Smooth muscle cell (in vitro differentiated cells): ENCODE results near the gene COBL. TPM values are rescaled to one million over a fixed set of nuclear protein-coding genes. Genes with fewer than 3 reads are reported as not detected.

Experiments
- DNase-seq: peaks from one replicate; lab custom pipeline; 2025; ENCODE audit not compliant: unreplicated experiment; lab: John Stamatoyannopoulos, UW
- H2AFZ ChIP-seq: fragments of 200-600 bp; sonication (generic); 2 replicates; pipeline ENCODE4 v1.6.0; 2016; ENCODE audit warnings: antibody characterized with exemption, low read depth, mild to moderate bottlenecking
- H3F3A ChIP-seq: fragments of 200-600 bp; sonication (generic); 2 replicates; pipeline ENCODE4 v1.6.0; 2017; ENCODE audit warnings: antibody characterized with exemption, low read depth
- H3K27ac ChIP-seq: fragments of 200-600 bp; sonication (generic); 2 replicates; pipeline ENCODE4 v1.5.1; 2016; ENCODE audit warnings: low read depth, mild to moderate bottlenecking
- H3K27me3 ChIP-seq: fragments of 200-600 bp; sonication (generic); 2 replicates; pipeline ENCODE4 v1.6.1; 2016; ENCODE audit warnings: low read depth, mild to moderate bottlenecking
- H3K36me3 ChIP-seq: fragments of 200-600 bp; sonication (generic); 2 replicates; pipeline ENCODE4 v1.5.1; 2016; ENCODE audit warnings: low read depth
- H3K4me1 ChIP-seq: fragments of 200-600 bp; sonication (generic); 2 replicates; pipeline ENCODE4 v1.5.1; 2016; ENCODE audit warnings: low read depth
- H3K4me2 ChIP-seq: fragments of 200-600 bp; sonication (generic); 2 replicates; pipeline ENCODE4 v1.6.0; 2016; ENCODE audit warnings: mild to moderate bottlenecking
- H3K4me3 ChIP-seq: fragments of 200-600 bp; sonication (generic); 2 replicates; pipeline ENCODE4 v1.5.1; 2016; ENCODE audit warnings: mild to moderate bottlenecking
- H3K79me2 ChIP-seq: fragments of 200-600 bp; sonication (generic); 2 replicates; pipeline ENCODE4 v1.6.0; 2016; ENCODE audit warnings: low read depth, mild to moderate bottlenecking
- H3K9ac ChIP-seq: fragments of 200-600 bp; sonication (generic); 2 replicates; pipeline ENCODE4 v1.6.0; 2016; ENCODE audit warnings: low read depth
- H3K9me3 ChIP-seq: fragments of 200-600 bp; sonication (generic); replicated peaks from 2 replicates; pipeline ENCODE4 v1.5.1; 2016; ENCODE audit warnings: low read depth
- H4K20me1 ChIP-seq: fragments of 200-600 bp; sonication (generic); 2 replicates; pipeline ENCODE4 v1.6.0; 2016; ENCODE audit warnings: low read depth
- WGBS: methylation state at CpG from one replicate; pipeline ENCODE4 v1.1.7; 2016; ENCODE audit warnings: low lambda C conversion rate; 5-methylcytosine and 5-hydroxymethylcytosine counted together
- polyA plus RNA-seq: library from polyadenylated mRNA; unstranded; fragments of >200 nt; fragmentation: Nextera tagmentation; extraction: Ambion mirVana; gene quantifications from 2 replicates; pipeline ENCODE4 v1.2.1, GENCODE V29; 2016
- total RNA-seq: library from RNA; depleted of rRNA; stranded (reverse); fragments of >200 nt; gene quantifications from 2 replicates; pipeline ENCODE4 v1.2.3, GENCODE V29; 2014
- TF ChIP-seq, protein P1 (sequence below): fragments of 200-600 bp; sonication (generic); IDR thresholded peaks from 2 replicates; pipeline ENCODE4 v1.5.1; 2017; ENCODE audit warnings: borderline replicate concordance, mild to moderate bottlenecking, antibody characterized with exemption; ENCODE audit not compliant: insufficient read depth, poor library complexity, severe bottlenecking

Gene COBL
- total and polyA plus RNA-seq, 2 experiments from 2014 or later: 0.47 to 2.8 TPM

GRCh38 chr7:51242007-51242691 lies 74.5 kb downstream of the COBL start:
- Histone ChIP-seq H2AFZ (no peak overlapping the region), H4K20me1 (no peaks in the 10 kb centered on the region), H3K4me2 (no peak overlapping the region), H3K9me3 (no peaks in the 10 kb centered on the region), H3K27ac (no peak overlapping the region), H3K79me2 (peaks cover 4% of the 10 kb centered on the region), H3F3A (no peaks in the 10 kb centered on the region), H3K27me3 (no peaks in the 10 kb centered on the region), H3K4me1 (no peaks in the 10 kb centered on the region), H3K9ac (no peak overlapping the region), H3K4me3 (no peak overlapping the region), H3K36me3 (no peaks in the 10 kb centered on the region)
- TF ChIP-seq, protein P1, sequence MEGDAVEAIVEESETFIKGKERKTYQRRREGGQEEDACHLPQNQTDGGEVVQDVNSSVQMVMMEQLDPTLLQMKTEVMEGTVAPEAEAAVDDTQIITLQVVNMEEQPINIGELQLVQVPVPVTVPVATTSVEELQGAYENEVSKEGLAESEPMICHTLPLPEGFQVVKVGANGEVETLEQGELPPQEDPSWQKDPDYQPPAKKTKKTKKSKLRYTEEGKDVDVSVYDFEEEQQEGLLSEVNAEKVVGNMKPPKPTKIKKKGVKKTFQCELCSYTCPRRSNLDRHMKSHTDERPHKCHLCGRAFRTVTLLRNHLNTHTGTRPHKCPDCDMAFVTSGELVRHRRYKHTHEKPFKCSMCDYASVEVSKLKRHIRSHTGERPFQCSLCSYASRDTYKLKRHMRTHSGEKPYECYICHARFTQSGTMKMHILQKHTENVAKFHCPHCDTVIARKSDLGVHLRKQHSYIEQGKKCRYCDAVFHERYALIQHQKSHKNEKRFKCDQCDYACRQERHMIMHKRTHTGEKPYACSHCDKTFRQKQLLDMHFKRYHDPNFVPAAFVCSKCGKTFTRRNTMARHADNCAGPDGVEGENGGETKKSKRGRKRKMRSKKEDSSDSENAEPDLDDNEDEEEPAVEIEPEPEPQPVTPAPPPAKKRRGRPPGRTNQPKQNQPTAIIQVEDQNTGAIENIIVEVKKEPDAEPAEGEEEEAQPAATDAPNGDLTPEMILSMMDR: no peak
- no peak for DNase-seq
- 93% methylated on average over 5 of the region's 5 CpGs for WGBS

DNA sequence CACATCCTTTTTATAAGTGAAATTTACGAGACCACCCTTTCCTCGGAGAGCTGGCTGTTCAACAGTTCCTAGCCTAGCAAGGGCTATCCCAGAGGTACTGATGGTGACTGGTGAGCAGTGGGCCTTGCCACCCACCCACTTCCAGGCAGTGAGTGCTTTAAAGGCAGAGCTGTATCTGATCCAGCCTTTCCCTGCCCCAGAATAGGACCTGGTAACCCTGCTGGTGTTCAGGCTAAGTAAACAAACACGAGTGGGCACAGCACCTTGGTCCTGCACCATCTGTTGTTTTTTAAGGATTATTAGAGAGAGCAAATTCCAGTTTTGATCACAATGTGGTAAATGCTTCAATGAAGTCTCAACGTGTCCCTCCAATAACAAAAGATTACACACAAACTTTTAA lies 75.7 kb downstream of the COBL start:
- Histone ChIP-seq H3K4me1 (no peaks in the 10 kb centered on the region), H3K4me3 (no peak overlapping the region), H3K9ac (no peak overlapping the region), H3K27me3 (no peaks in the 10 kb centered on the region), H3K36me3 (no peaks in the 10 kb centered on the region), H3K4me2 (no peak overlapping the region), H3K9me3 (no peaks in the 10 kb centered on the region), H3F3A (no peaks in the 10 kb centered on the region), H3K79me2 (peaks cover 4% of the 10 kb centered on the region), H4K20me1 (no peaks in the 10 kb centered on the region), H2AFZ (no peak overlapping the region), H3K27ac (no peak overlapping the region)
- TF ChIP-seq, protein P1: no peak
- 87% methylated on average over 4 of the region's 4 CpGs for WGBS
- no peak for DNase-seq

GRCh38 chr7:51239691-51240090 lies 76.9 kb downstream of the COBL start:
- no peaks in the 10 kb centered on the region for H3K79me2 ChIP-seq
- no peak for DNase-seq
- H3K4me3 ChIP-seq: no peak overlapping the region
- 84% methylated on average over 3 of the region's 3 CpGs for WGBS
- no peaks in the 10 kb centered on the region for H3F3A ChIP-seq
- TF ChIP-seq, protein P1: no peak
- H3K4me1 ChIP-seq: no peaks in the 10 kb centered on the region
- H3K27me3 ChIP-seq: no peaks in the 10 kb centered on the region
- no peaks in the 10 kb centered on the region for H3K36me3 ChIP-seq
- H3K27ac ChIP-seq: no peak overlapping the region
- no peaks in the 10 kb centered on the region for H4K20me1 ChIP-seq
- H3K4me2 ChIP-seq: no peak overlapping the region
- no peak overlapping the region for H3K9ac ChIP-seq
- no peaks in the 10 kb centered on the region for H3K9me3 ChIP-seq
- no peak overlapping the region for H2AFZ ChIP-seq

GRCh38 chr7:51238981-51239495 lies 77.6 kb downstream of the COBL start:
- H3K79me2 ChIP-seq: no peaks in the 10 kb centered on the region
- no peaks in the 10 kb centered on the region for H3K9me3 ChIP-seq
- DNase-seq: no peak
- H3F3A ChIP-seq: no peaks in the 10 kb centered on the region
- WGBS: 55% methylated on average over 4 of the region's 4 CpGs
- no peak overlapping the region for H2AFZ ChIP-seq
- no peak overlapping the region for H3K4me2 ChIP-seq
- H4K20me1 ChIP-seq: no peaks in the 10 kb centered on the region
- no peaks in the 10 kb centered on the region for H3K27me3 ChIP-seq
- no peak overlapping the region for H3K4me3 ChIP-seq
- H3K36me3 ChIP-seq: no peaks in the 10 kb centered on the region
- TF ChIP-seq, protein P1: no peak
- no peak overlapping the region for H3K9ac ChIP-seq
- no peak overlapping the region for H3K27ac ChIP-seq
- H3K4me1 ChIP-seq: no peaks in the 10 kb centered on the region
